ENCODE measurements around the gene RBMS3.

DNA sequence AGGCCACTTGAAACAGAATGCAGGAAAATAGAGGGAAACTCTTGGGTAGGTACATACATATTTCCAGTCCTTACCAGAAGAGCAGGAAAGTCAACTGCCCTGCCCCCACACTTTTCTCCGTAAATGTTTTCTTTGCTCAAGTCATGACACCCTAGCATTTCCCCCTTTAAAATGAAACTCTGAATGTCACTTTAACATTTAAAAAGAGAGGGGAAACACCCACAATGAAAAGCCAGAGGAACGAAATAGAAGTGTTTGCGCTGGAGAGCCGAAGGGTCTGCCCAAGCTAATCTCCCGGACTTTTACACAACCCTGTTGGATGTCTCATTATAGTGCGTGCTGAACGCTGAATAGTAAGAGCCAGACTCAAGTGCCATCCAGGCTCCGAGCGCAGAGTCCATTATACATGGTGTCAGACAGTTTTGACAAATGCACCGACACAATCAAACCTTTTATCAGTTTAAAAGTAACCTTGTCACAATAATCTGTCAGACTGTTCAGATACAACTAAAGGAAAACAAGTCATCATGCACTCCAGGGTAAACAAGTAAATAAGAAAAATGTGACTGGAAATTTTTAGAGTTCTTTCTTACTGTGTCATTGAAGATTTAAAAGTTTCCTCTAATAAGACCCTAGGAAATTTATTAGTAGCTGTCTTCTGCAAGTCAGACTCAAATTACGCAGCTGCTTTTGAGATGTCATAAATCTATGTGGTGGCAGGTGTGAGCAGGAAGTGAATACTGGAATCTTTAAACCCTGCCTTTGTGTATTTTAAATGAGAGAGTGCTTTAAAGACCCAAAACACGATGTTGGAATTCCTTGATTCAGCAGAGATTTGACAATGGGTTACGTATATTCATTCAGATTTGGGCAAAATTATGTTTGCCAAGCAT, 159.8 kb downstream of the RBMS3 start:
- TF ChIP-seq, protein P1, sequence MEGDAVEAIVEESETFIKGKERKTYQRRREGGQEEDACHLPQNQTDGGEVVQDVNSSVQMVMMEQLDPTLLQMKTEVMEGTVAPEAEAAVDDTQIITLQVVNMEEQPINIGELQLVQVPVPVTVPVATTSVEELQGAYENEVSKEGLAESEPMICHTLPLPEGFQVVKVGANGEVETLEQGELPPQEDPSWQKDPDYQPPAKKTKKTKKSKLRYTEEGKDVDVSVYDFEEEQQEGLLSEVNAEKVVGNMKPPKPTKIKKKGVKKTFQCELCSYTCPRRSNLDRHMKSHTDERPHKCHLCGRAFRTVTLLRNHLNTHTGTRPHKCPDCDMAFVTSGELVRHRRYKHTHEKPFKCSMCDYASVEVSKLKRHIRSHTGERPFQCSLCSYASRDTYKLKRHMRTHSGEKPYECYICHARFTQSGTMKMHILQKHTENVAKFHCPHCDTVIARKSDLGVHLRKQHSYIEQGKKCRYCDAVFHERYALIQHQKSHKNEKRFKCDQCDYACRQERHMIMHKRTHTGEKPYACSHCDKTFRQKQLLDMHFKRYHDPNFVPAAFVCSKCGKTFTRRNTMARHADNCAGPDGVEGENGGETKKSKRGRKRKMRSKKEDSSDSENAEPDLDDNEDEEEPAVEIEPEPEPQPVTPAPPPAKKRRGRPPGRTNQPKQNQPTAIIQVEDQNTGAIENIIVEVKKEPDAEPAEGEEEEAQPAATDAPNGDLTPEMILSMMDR (IDR thresholded peaks at IDR 0.05), result no peak
- no peak for TF ChIP-seq POLR2A (IDR thresholded peaks at IDR 0.05)
